ENCODE measurements around the gene TIGD1.

Gene TIGD1

GRCh38 chr2:232526372-232526941, 23.9 kb downstream of the TIGD1 start:
- DNase-seq (ENCODE audit: insufficient read length) (no peak), FAIRE-seq (no peak)
- no peak for TF ChIP-seq POLR2A (IDR thresholded peaks at IDR 0.05; ENCODE audit: low read depth, low read length)
- no peak for TF ChIP-seq POLR2AphosphoS5 (IDR thresholded peaks at IDR 0.05; ENCODE audit: low read depth, low read length)
- no peak for TF ChIP-seq TAF1 (IDR thresholded peaks at IDR 0.05; ENCODE audit: borderline replicate concordance, low read depth, low read length)

- DNase-seq (ENCODE audit: insufficient read length) (no peak), FAIRE-seq (no peak)
- TF ChIP-seq POLR2A (IDR thresholded peaks at IDR 0.05; ENCODE audit: low read depth, low read length): no peak
- no peak for TF ChIP-seq POLR2AphosphoS5 (IDR thresholded peaks at IDR 0.05; ENCODE audit: low read depth, low read length)
- no peak for TF ChIP-seq TAF1 (IDR thresholded peaks at IDR 0.05; ENCODE audit: borderline replicate concordance, low read depth, low read length)
Measured at GRCh38 chr2:232525791-232526371, 24.5 kb downstream of the TIGD1 start, which contains the start of gene CHRND. Gene CHRND (plus strand): TSS chr2:232526160. CDS start chr2:232526216, 56 bp downstream.

GRCh38 chr2:232525199-232525598, 25.2 kb downstream of the TIGD1 start:
- no peak for FAIRE-seq
- DNase-seq (ENCODE audit: insufficient read length): no peak
- no peak for TF ChIP-seq POLR2AphosphoS5 (IDR thresholded peaks at IDR 0.05; ENCODE audit: low read depth, low read length)
- TF ChIP-seq TAF1 (IDR thresholded peaks at IDR 0.05; ENCODE audit: borderline replicate concordance, low read depth, low read length): no peak
- TF ChIP-seq POLR2A (IDR thresholded peaks at IDR 0.05; ENCODE audit: low read depth, low read length): no peak

GRCh38 chr2:232524771-232525170, 25.6 kb downstream of the TIGD1 start:
- no peak for DNase-seq (ENCODE audit: insufficient read length)
- no peak for TF ChIP-seq POLR2AphosphoS5 (IDR thresholded peaks at IDR 0.05; ENCODE audit: low read depth, low read length)
- TF ChIP-seq POLR2A (IDR thresholded peaks at IDR 0.05; ENCODE audit: low read depth, low read length): no peak
- no peak for TF ChIP-seq TAF1 (IDR thresholded peaks at IDR 0.05; ENCODE audit: borderline replicate concordance, low read depth, low read length)
- no peak for FAIRE-seq

- no peak for FAIRE-seq
- no peak for DNase-seq (ENCODE audit: insufficient read length)
- no peak for TF ChIP-seq POLR2AphosphoS5 (IDR thresholded peaks at IDR 0.05; ENCODE audit: low read depth, low read length)
- no peak for TF ChIP-seq TAF1 (IDR thresholded peaks at IDR 0.05; ENCODE audit: borderline replicate concordance, low read depth, low read length)
- no peak for TF ChIP-seq POLR2A (IDR thresholded peaks at IDR 0.05; ENCODE audit: low read depth, low read length)
Measured at GRCh38 chr2:232523682-232524597, 26.4 kb downstream of the TIGD1 start.

GRCh38 chr2:232523402-232523681, 27.0 kb downstream of the TIGD1 start:
- no peak for TF ChIP-seq TAF1 (IDR thresholded peaks at IDR 0.05; ENCODE audit: borderline replicate concordance, low read depth, low read length)
- TF ChIP-seq POLR2A (IDR thresholded peaks at IDR 0.05; ENCODE audit: low read depth, low read length): no peak
- TF ChIP-seq POLR2AphosphoS5 (IDR thresholded peaks at IDR 0.05; ENCODE audit: low read depth, low read length): no peak
- DNase-seq (ENCODE audit: insufficient read length) (no peak), FAIRE-seq (no peak)

GRCh38 chr2:232522623-232523401, 27.5 kb downstream of the TIGD1 start:
- TF ChIP-seq TAF1 (IDR thresholded peaks at IDR 0.05; ENCODE audit: borderline replicate concordance, low read depth, low read length): no peak

GRCh38 chr2:232521959-232522622, 28.3 kb downstream of the TIGD1 start:
- peak; percentile 90 for DNase-seq (ENCODE audit: insufficient read length)
- FAIRE-seq: peak; percentile 74
- no peak for TF ChIP-seq POLR2AphosphoS5 (IDR thresholded peaks at IDR 0.05; ENCODE audit: low read depth, low read length)
- TF ChIP-seq TAF1 (IDR thresholded peaks at IDR 0.05; ENCODE audit: borderline replicate concordance, low read depth, low read length): no peak
- no peak for TF ChIP-seq POLR2A (IDR thresholded peaks at IDR 0.05; ENCODE audit: low read depth, low read length)

More at GRCh38 chr2:232522623-232523401, 27.5 kb downstream of the TIGD1 start:
- DNase-seq (ENCODE audit: insufficient read length): no peak
- FAIRE-seq: no peak

GRCh38 chr2:232521098-232521497, 29.3 kb downstream of the TIGD1 start:
- DNase-seq (ENCODE audit: insufficient read length) (no peak), FAIRE-seq (no peak)
- no peak for TF ChIP-seq TAF1 (IDR thresholded peaks at IDR 0.05; ENCODE audit: borderline replicate concordance, low read depth, low read length)

GRCh38 chr2:232520489-232520888, 29.9 kb downstream of the TIGD1 start:
- no peak for TF ChIP-seq POLR2AphosphoS5 (IDR thresholded peaks at IDR 0.05; ENCODE audit: low read depth, low read length)
- no peak for TF ChIP-seq POLR2A (IDR thresholded peaks at IDR 0.05; ENCODE audit: low read depth, low read length)
- no peak for TF ChIP-seq TAF1 (IDR thresholded peaks at IDR 0.05; ENCODE audit: borderline replicate concordance, low read depth, low read length)
- FAIRE-seq (no peak), DNase-seq (ENCODE audit: insufficient read length) (no peak)
